Activated CD8-positive, alpha-beta memory T cell treated with anti-CD3 and anti-CD28 coated beads, Interleukin-2, amount 10 ng/mL, durations not matched to agents 7 days and 5 days (primary cell): ENCODE measurements around the gene ZDHHC12. TPM values are rescaled to one million over a fixed set of nuclear protein-coding genes. Genes with fewer than 3 reads are reported as not detected.

Experiments used
- ATAC-seq: fragments of 150-1000 bp; cut with Tn5 transposase; one replicate; pipeline ENCODE4 v1.10.0; 2021; ENCODE audit warnings: moderate library complexity
- CTCF ChIA-PET: fragments of 350-600 bp; sonication (Branson Sonifier 250); formaldehyde crosslinking; loops from one replicate; lab custom pipeline; 2021; ENCODE audit warnings: antibody characterized with exemption; lab: Charles Lee
- DNase-seq: peaks from one replicate; pipeline ENCODE4 v3.0.0-alpha.2; 2020
- H3K27ac Mint-ChIP-seq: one replicate; pipeline ENCODE4 v1.8.0; 2021; ENCODE audit warnings: mild to moderate bottlenecking, mixed read lengths
- H3K27me3 Mint-ChIP-seq: one replicate; pipeline ENCODE4 v1.8.0; 2021; ENCODE audit warnings: mixed read lengths
- H3K36me3 Mint-ChIP-seq: one replicate; pipeline ENCODE4 v1.8.0; 2021; ENCODE audit warnings: mild to moderate bottlenecking, mixed read lengths
- H3K4me1 Mint-ChIP-seq: one replicate; pipeline ENCODE4 v1.8.0; 2021; ENCODE audit warnings: mixed read lengths
- H3K4me3 Mint-ChIP-seq: one replicate; pipeline ENCODE4 v1.8.0; 2021; ENCODE audit warnings: mild to moderate bottlenecking, moderate library complexity, mixed read lengths
- H3K9me3 Mint-ChIP-seq: one replicate; pipeline ENCODE4 v1.8.0; 2022; ENCODE audit warnings: low read depth, mixed read lengths
- total RNA-seq, 2 experiments: library from RNA; stranded (reverse); gene quantifications; one replicate each; pipeline ENCODE4 v1.2.3, GENCODE V29; 2021

Gene ZDHHC12
- total RNA-seq, 2 experiments from 2014 or later = 67.8 to 90.0 TPM

GRCh38 chr9:128750926-128751595, 27.1 kb upstream of the ZDHHC12 start:
- ATAC-seq (no peak), DNase-seq (no peak)
- Mint-ChIP-seq H3K4me3 (no peak overlapping the region), H3K9me3 (no peaks in the 10 kb centered on the region), H3K27me3 (no peaks in the 10 kb centered on the region), H3K36me3 (no peaks in the 10 kb centered on the region), H3K27ac (no peak overlapping the region), H3K4me1 (no peaks in the 10 kb centered on the region)
- CTCF ChIA-PET = interaction anchor here (0.5 kb wide), 1 partner anchor 213 kb away, joined by 3 read pairs; no protein-coding TSS in a partner anchor

- no peaks in the 10 kb centered on the region for H3K27me3 Mint-ChIP-seq
- no peak overlapping the region for H3K4me3 Mint-ChIP-seq
- no peaks in the 10 kb centered on the region for H3K9me3 Mint-ChIP-seq
- no peaks in the 10 kb centered on the region for H3K4me1 Mint-ChIP-seq
- DNase-seq = no peak
- CTCF ChIA-PET = no interaction called here
- H3K36me3 Mint-ChIP-seq = no peaks in the 10 kb centered on the region
- H3K27ac Mint-ChIP-seq = no peak overlapping the region
- ATAC-seq = no peak
Observed at GRCh38 chr9:128747241-128747640, 23.3 kb upstream of the ZDHHC12 start.

- Mint-ChIP-seq H3K36me3 (no peaks in the 10 kb centered on the region), H3K4me1 (no peaks in the 10 kb centered on the region), H3K27me3 (no peaks in the 10 kb centered on the region), H3K4me3 (no peak overlapping the region), H3K9me3 (no peaks in the 10 kb centered on the region), H3K27ac (no peak overlapping the region)
- CTCF ChIA-PET = no interaction called here
- ATAC-seq = no peak
- no peak for DNase-seq
Observed at GRCh38 chr9:128743421-128743820, 19.5 kb upstream of the ZDHHC12 start.

GRCh38 chr9:128742401-128742800, 18.5 kb upstream of the ZDHHC12 start:
- H3K27ac Mint-ChIP-seq = no peak overlapping the region
- H3K27me3 Mint-ChIP-seq = no peaks in the 10 kb centered on the region
- no peaks in the 10 kb centered on the region for H3K4me1 Mint-ChIP-seq
- CTCF ChIA-PET = no interaction called here
- ATAC-seq = no peak
- DNase-seq = no peak
- no peak overlapping the region for H3K4me3 Mint-ChIP-seq
- no peaks in the 10 kb centered on the region for H3K9me3 Mint-ChIP-seq
- peaks cover under 1% of the 10 kb centered on the region for H3K36me3 Mint-ChIP-seq

GRCh38 chr9:128735373-128735772, 11.4 kb upstream of the ZDHHC12 start:
- Mint-ChIP-seq H3K9me3 (no peaks in the 10 kb centered on the region), H3K27me3 (no peaks in the 10 kb centered on the region), H3K27ac (no peak overlapping the region), H3K4me3 (no peak overlapping the region), H3K4me1 (peaks cover 4% of the 10 kb centered on the region), H3K36me3 (peaks cover 9% of the 10 kb centered on the region)
- CTCF ChIA-PET = interaction anchor here (1.0 to 2.0 kb wide), 3 partner anchors 11 to 83 kb away, joined by 3 to 10 read pairs (median 3); partner anchors contain the start of genes ENDOG, PKN3 and ZDHHC12
- no peak for DNase-seq
- ATAC-seq = no peak

- CTCF ChIA-PET = interaction anchor here (0.8 to 0.9 kb wide), 2 partner anchors 24 to 438 kb away, joined by 3 read pairs; no protein-coding TSS in a partner anchor
- Mint-ChIP-seq H3K4me1 (peaks cover 4% of the 10 kb centered on the region), H3K4me3 (no peak overlapping the region), H3K27ac (no peak overlapping the region), H3K9me3 (no peaks in the 10 kb centered on the region), H3K36me3 (peaks cover 9% of the 10 kb centered on the region), H3K27me3 (no peaks in the 10 kb centered on the region)
- DNase-seq (no peak), ATAC-seq (no peak)
Observed at GRCh38 chr9:128733256-128733655, 9.3 kb upstream of the ZDHHC12 start.

GRCh38 chr9:128732576-128732975, 8.6 kb upstream of the ZDHHC12 start:
- Mint-ChIP-seq H3K4me1 (peaks cover 8% of the 10 kb centered on the region), H3K9me3 (no peaks in the 10 kb centered on the region), H3K27me3 (no peaks in the 10 kb centered on the region), H3K27ac (no peak overlapping the region), H3K36me3 (peaks cover 9% of the 10 kb centered on the region), H3K4me3 (no peak overlapping the region)
- ATAC-seq (no peak), DNase-seq (no peak)
- CTCF ChIA-PET = interaction anchor here (0.9 kb wide), 1 partner anchor 437 kb away, joined by 3 read pairs; no protein-coding TSS in a partner anchor

GRCh38 chr9:128731691-128732090, 7.8 kb upstream of the ZDHHC12 start:
- Mint-ChIP-seq H3K36me3 (peaks cover 6% of the 10 kb centered on the region), H3K9me3 (no peaks in the 10 kb centered on the region), H3K27me3 (no peaks in the 10 kb centered on the region), H3K27ac (no peak overlapping the region), H3K4me1 (peaks cover 10% of the 10 kb centered on the region), H3K4me3 (no peak overlapping the region)
- ATAC-seq = no peak
- CTCF ChIA-PET = no interaction called here
- DNase-seq = no peak

- H3K9me3 Mint-ChIP-seq = no peaks in the 10 kb centered on the region
- peaks cover 6% of the 10 kb centered on the region for H3K36me3 Mint-ChIP-seq
- DNase-seq = no peak
- no peak for ATAC-seq
- H3K4me3 Mint-ChIP-seq = no peak overlapping the region
- CTCF ChIA-PET = no interaction called here
- peaks cover 12% of the 10 kb centered on the region for H3K4me1 Mint-ChIP-seq
- no peak overlapping the region for H3K27ac Mint-ChIP-seq
- no peaks in the 10 kb centered on the region for H3K27me3 Mint-ChIP-seq
Observed at GRCh38 chr9:128731093-128731492, 7.2 kb upstream of the ZDHHC12 start.

- H3K27me3 Mint-ChIP-seq = no peaks in the 10 kb centered on the region
- H3K4me1 Mint-ChIP-seq = peaks cover 22% of the 10 kb centered on the region
- no peak overlapping the region for H3K27ac Mint-ChIP-seq
- no peaks in the 10 kb centered on the region for H3K9me3 Mint-ChIP-seq
- peaks cover 4% of the 10 kb centered on the region for H3K36me3 Mint-ChIP-seq
- no peak for ATAC-seq
- no peak for DNase-seq
- CTCF ChIA-PET = no interaction called here
- H3K4me3 Mint-ChIP-seq = no peak overlapping the region
Observed at GRCh38 chr9:128729766-128730517, 6.0 kb upstream of the ZDHHC12 start.

GRCh38 chr9:128729302-128729701, 5.4 kb upstream of the ZDHHC12 start:
- CTCF ChIA-PET = no interaction called here
- Mint-ChIP-seq H3K9me3 (no peaks in the 10 kb centered on the region), H3K4me1 (peaks cover 27% of the 10 kb centered on the region), H3K4me3 (no peak overlapping the region), H3K27me3 (no peaks in the 10 kb centered on the region), H3K36me3 (peaks cover 4% of the 10 kb centered on the region), H3K27ac (no peak overlapping the region)
- no peak for ATAC-seq
- no peak for DNase-seq

GRCh38 chr9:128728298-128728697, 4.4 kb upstream of the ZDHHC12 start:
- no peaks in the 10 kb centered on the region for H3K9me3 Mint-ChIP-seq
- no peak overlapping the region for H3K27ac Mint-ChIP-seq
- no peaks in the 10 kb centered on the region for H3K27me3 Mint-ChIP-seq
- peaks cover 28% of the 10 kb centered on the region for H3K4me1 Mint-ChIP-seq
- H3K4me3 Mint-ChIP-seq = no peak overlapping the region
- H3K36me3 Mint-ChIP-seq = peaks cover 5% of the 10 kb centered on the region
- DNase-seq (no peak), ATAC-seq (no peak)
- CTCF ChIA-PET = interaction anchor here (1.4 kb wide), 1 partner anchor 40 kb away, joined by 3 read pairs; no protein-coding TSS in a partner anchor

GRCh38 chr9:128727640-128728248, 3.8 kb upstream of the ZDHHC12 start:
- no peaks in the 10 kb centered on the region for H3K9me3 Mint-ChIP-seq
- peaks cover 30% of the 10 kb centered on the region for H3K4me1 Mint-ChIP-seq
- no peak overlapping the region for H3K27ac Mint-ChIP-seq
- DNase-seq = no peak
- H3K27me3 Mint-ChIP-seq = no peaks in the 10 kb centered on the region
- no peak overlapping the region for H3K4me3 Mint-ChIP-seq
- ATAC-seq = no peak
- CTCF ChIA-PET = interaction anchor here (0.9 to 1.4 kb wide), 2 partner anchors 40 to 289 kb away, joined by 3 read pairs; no protein-coding TSS in a partner anchor
- H3K36me3 Mint-ChIP-seq = peaks cover 3% of the 10 kb centered on the region
